ENCODE data around the gene UBTF.

- TF ChIP-seq CTCF (conservative IDR thresholded peaks at IDR 0.05) (no peak), ZFX (IDR thresholded peaks at IDR 0.05) (no peak)
These were observed 17.0 kb upstream of the UBTF start for GRCh38 chr17:44236444-44236991.
